ENCODE results near the gene FRMD1.

FRMD1 gene

DNA sequence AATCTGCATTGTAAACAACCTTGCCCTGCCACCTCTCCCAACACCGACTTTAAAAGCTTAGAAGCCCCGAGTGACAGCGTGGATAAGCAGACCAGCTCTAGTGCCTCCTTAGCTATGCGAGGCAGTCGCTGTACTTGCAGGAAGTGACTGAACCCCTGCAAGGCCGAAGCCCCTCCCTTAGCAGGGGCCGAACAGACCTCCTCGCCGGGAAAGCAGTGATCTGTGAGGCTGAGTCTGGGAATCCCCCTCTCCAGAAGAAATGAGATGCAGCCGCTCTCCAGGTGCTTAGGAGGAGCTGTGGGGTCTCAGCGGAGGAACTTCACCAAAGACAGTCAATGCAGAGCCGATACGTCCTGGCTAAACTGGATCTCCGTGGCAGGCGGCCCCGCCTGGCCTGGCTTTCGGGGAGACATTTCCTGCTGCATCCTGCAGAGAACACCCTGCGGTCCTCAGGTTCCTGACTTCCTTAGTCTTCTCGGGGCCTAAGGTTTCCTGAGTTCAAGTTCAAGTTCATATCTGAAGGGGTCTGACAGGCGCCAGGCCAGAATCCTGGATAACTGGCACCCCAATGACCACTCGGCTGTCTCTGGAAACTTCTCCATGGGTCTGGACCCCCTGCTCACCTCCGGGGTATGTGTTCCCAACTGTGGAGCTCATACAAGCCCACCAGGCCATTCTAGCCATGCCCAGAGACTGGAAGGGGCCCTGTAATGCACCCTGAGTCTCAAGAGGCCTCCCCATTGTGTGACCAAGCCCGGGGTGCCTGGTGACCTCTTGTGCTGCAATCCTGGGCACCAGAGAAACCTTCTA is 20.4 kb upstream of the FRMD1 start:
- DNase-seq: peak; percentile 25
- H4K8ac ChIP-seq (ENCODE audit: low read length): no peak overlapping the region
- H3K4me2 ChIP-seq (ENCODE audit: low read length, poor library complexity, severe bottlenecking): peak overlapping the region; percentile 24
- H3K4ac ChIP-seq (ENCODE audit: low read depth in 1 of 2, low read length in 2 of 2): no peak overlapping the region
- H3K14ac ChIP-seq (ENCODE audit: low read length in 2 of 2): no peak overlapping the region
- peak overlapping the region; percentile 8 for H2BK120ac ChIP-seq (ENCODE audit: low read depth, low read length)
- no peaks in the 10 kb centered on the region for H3K9me3 ChIP-seq (ENCODE audit: control insufficient read depth, low read length)
- no peaks in the 10 kb centered on the region for H3K36me3 ChIP-seq (ENCODE audit: control insufficient read depth in 1 of 2, insufficient read depth in 2 of 2, low read depth in 1 of 2, low read length in 2 of 2)
- H3K79me1 ChIP-seq (replicated peaks; ENCODE audit: low read length, poor library complexity, severe bottlenecking): no peaks in the 10 kb centered on the region
- WGBS: 48% methylated on average over 23 of the region's 23 CpGs
- H3K23ac ChIP-seq (ENCODE audit: low read length in 2 of 2): peak overlapping the region in 1 of 2 experiments; percentile 10
- H4K91ac ChIP-seq (ENCODE audit: low read length): no peak overlapping the region
- H3K18ac ChIP-seq (ENCODE audit: low read depth in 1 of 2, low read length in 2 of 2): no peak overlapping the region
- H3K4me1 ChIP-seq (ENCODE audit: control insufficient read depth, insufficient read depth, low read depth, low read length): peaks cover 13% of the 10 kb centered on the region
- H2BK15ac ChIP-seq (ENCODE audit: low read depth, poor library complexity, severe bottlenecking): no peak overlapping the region
- H2AFZ ChIP-seq (ENCODE audit: low read depth, low read length): no peak overlapping the region
- H3K9ac ChIP-seq (ENCODE audit: low read length): no peak overlapping the region
- no peak overlapping the region for H2AK5ac ChIP-seq (ENCODE audit: low read length, severe bottlenecking)
- no peak overlapping the region for H2BK12ac ChIP-seq (ENCODE audit: low read length in 2 of 2)
- H3K4me3 ChIP-seq (ENCODE audit: insufficient read depth in 1 of 2, low read depth in 1 of 2, low read length in 2 of 2): no peak overlapping the region
- H3K27me3 ChIP-seq (ENCODE audit: control insufficient read depth in 1 of 2, insufficient read depth in 1 of 2, low read length in 2 of 2): peaks cover 34 to 56% of the 10 kb centered on the region in 2 experiments
- no peak overlapping the region for H3K27ac ChIP-seq (ENCODE audit: low read length, poor library complexity, severe bottlenecking)
- H2BK5ac ChIP-seq (ENCODE audit: low read depth, low read length, poor library complexity, severe bottlenecking): no peak overlapping the region

DNA sequence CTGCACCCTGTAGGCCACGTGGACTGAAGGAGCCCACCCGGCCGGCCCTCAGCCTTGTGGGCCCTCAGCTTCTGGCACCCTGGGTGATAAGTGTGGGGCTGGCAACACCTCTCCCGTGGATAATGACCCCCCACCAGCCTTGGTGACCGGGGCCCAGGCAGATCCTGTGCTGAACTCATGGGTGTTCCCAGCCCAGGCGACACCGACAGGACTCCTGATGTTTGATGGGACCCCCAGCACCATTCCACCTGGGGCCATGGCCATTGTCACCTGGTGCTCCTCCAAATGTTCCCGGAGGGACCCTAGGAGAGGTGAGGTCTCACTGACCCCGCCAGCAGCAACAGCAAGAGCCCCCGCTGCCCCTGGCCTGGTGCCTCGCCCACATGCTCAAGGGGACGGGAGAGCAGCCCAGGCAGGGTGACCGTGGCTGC is 19.4 kb upstream of the FRMD1 start:
- Histone ChIP-seq H2BK12ac (ENCODE audit: low read length in 2 of 2) (peak overlapping the region in 1 of 2 experiments; percentile 56), H2AFZ (ENCODE audit: low read depth, low read length) (no peak overlapping the region), H4K8ac (ENCODE audit: low read length) (no peak overlapping the region), H3K36me3 (ENCODE audit: control insufficient read depth in 1 of 2, insufficient read depth in 2 of 2, low read depth in 1 of 2, low read length in 2 of 2) (no peaks in the 10 kb centered on the region), H3K4ac (ENCODE audit: low read depth in 1 of 2, low read length in 2 of 2) (no peak overlapping the region), H3K27ac (ENCODE audit: low read length, poor library complexity, severe bottlenecking) (no peak overlapping the region), H3K18ac (ENCODE audit: low read depth in 1 of 2, low read length in 2 of 2) (no peak overlapping the region), H3K9me3 (ENCODE audit: control insufficient read depth, low read length) (no peaks in the 10 kb centered on the region), H3K23ac (ENCODE audit: low read length in 2 of 2) (no peak overlapping the region), H2AK5ac (ENCODE audit: low read length, severe bottlenecking) (no peak overlapping the region), H2BK120ac (ENCODE audit: low read depth, low read length) (no peak overlapping the region), H3K27me3 (ENCODE audit: control insufficient read depth in 1 of 2, insufficient read depth in 1 of 2, low read length in 2 of 2) (peaks cover 32 to 48% of the 10 kb centered on the region in 2 experiments), H3K4me3 (ENCODE audit: insufficient read depth in 1 of 2, low read depth in 1 of 2, low read length in 2 of 2) (no peak overlapping the region), H2BK5ac (ENCODE audit: low read depth, low read length, poor library complexity, severe bottlenecking) (no peak overlapping the region), H3K4me2 (ENCODE audit: low read length, poor library complexity, severe bottlenecking) (no peak overlapping the region), H3K79me1 (replicated peaks; ENCODE audit: low read length, poor library complexity, severe bottlenecking) (no peaks in the 10 kb centered on the region), H3K14ac (ENCODE audit: low read length in 2 of 2) (peak overlapping the region in 1 of 2 experiments; percentile 88), H3K4me1 (ENCODE audit: control insufficient read depth, insufficient read depth, low read depth, low read length) (peaks cover 13% of the 10 kb centered on the region), H2BK15ac (ENCODE audit: low read depth, poor library complexity, severe bottlenecking) (no peak overlapping the region), H3K9ac (ENCODE audit: low read length) (no peak overlapping the region), H4K91ac (ENCODE audit: low read length) (no peak overlapping the region)
- 97% methylated on average over 13 of the region's 13 CpGs for WGBS
- DNase-seq: no peak

DNA sequence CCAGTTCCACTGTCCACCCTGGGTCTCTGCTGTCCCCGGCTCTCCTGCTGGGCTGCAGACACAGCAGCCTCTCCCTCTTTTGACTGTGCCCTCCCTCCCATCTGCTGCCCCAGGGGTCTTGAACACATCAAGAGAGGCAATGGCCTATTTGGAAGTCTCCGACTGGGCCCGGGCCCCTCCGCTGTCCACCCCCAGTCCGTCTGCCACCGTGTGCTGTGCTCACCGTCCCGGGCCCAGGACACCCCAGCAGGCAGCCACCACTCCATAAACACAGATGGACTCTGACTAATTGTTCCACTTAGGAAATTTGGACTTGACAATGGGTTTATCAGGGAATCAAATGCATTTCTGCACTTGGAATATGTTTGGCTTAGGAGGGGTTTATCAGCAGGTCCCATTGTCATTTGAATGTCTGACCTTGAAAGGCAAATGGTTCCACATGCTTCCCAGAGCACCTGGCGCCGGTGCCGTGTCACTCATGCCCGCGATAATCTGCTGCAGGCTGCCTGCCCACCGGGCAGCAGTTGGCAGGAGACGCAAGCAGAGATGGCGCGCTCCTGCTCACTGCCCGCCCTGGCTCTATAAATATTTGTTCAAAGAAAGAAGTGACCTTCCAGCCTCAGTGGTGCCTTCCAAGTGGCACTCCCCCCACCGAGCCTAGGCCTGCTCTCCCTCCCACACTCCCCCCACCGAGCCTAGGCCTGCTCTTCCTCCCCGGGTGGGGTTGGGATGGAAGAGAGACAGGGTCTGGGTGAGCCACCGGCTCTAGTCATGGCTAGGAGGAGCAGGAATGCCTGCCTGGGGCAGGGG is 18.8 kb upstream of the FRMD1 start:
- H2BK15ac ChIP-seq (ENCODE audit: low read depth, poor library complexity, severe bottlenecking): no peak overlapping the region
- no peak overlapping the region for H2BK120ac ChIP-seq (ENCODE audit: low read depth, low read length)
- H2BK12ac ChIP-seq (ENCODE audit: low read length in 2 of 2): no peak overlapping the region
- H3K4me1 ChIP-seq (ENCODE audit: control insufficient read depth, insufficient read depth, low read depth, low read length): peaks cover 13% of the 10 kb centered on the region
- no peak overlapping the region for H3K23ac ChIP-seq (ENCODE audit: low read length in 2 of 2)
- no peak overlapping the region for H3K18ac ChIP-seq (ENCODE audit: low read depth in 1 of 2, low read length in 2 of 2)
- H3K4ac ChIP-seq (ENCODE audit: low read depth in 1 of 2, low read length in 2 of 2): no peak overlapping the region
- H3K9ac ChIP-seq (ENCODE audit: low read length): no peak overlapping the region
- 96% methylated on average over 16 of the region's 22 CpGs for WGBS
- H3K4me3 ChIP-seq (ENCODE audit: insufficient read depth in 1 of 2, low read depth in 1 of 2, low read length in 2 of 2): no peak overlapping the region
- no peaks in the 10 kb centered on the region for H3K9me3 ChIP-seq (ENCODE audit: control insufficient read depth, low read length)
- no peak overlapping the region for H2AFZ ChIP-seq (ENCODE audit: low read depth, low read length)
- no peak for DNase-seq
- no peak overlapping the region for H4K91ac ChIP-seq (ENCODE audit: low read length)
- no peak overlapping the region for H3K14ac ChIP-seq (ENCODE audit: low read length in 2 of 2)
- no peak overlapping the region for H3K27ac ChIP-seq (ENCODE audit: low read length, poor library complexity, severe bottlenecking)
- no peak overlapping the region for H2BK5ac ChIP-seq (ENCODE audit: low read depth, low read length, poor library complexity, severe bottlenecking)
- H2AK5ac ChIP-seq (ENCODE audit: low read length, severe bottlenecking): no peak overlapping the region
- no peaks in the 10 kb centered on the region for H3K36me3 ChIP-seq (ENCODE audit: control insufficient read depth in 1 of 2, insufficient read depth in 2 of 2, low read depth in 1 of 2, low read length in 2 of 2)
- no peak overlapping the region for H3K4me2 ChIP-seq (ENCODE audit: low read length, poor library complexity, severe bottlenecking)
- peaks cover 26 to 42% of the 10 kb centered on the region in 2 experiments for H3K27me3 ChIP-seq (ENCODE audit: control insufficient read depth in 1 of 2, insufficient read depth in 1 of 2, low read length in 2 of 2)
- H4K8ac ChIP-seq (ENCODE audit: low read length): no peak overlapping the region
- no peaks in the 10 kb centered on the region for H3K79me1 ChIP-seq (replicated peaks; ENCODE audit: low read length, poor library complexity, severe bottlenecking)

DNA sequence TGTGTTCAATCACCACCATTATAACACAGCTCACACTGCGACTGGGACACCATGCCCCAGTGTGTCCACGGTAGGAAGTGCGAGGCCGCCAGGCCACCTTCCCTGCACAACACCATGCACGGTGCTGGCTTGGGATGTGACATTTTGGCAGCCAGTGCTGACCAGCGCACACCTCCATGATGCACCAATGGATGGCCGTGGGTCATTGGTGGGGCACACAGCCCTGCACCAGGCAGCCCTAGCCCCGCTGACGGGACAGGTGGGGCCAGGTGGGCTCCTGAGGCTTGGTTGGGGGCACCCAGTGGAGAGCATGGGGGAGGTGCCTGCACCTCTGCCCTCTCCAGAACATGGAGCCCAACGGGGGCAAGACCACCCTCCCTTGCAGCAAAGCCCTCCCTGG is 18.2 kb upstream of the FRMD1 start:
- no peak overlapping the region for H3K27ac ChIP-seq (ENCODE audit: low read length, poor library complexity, severe bottlenecking)
- 92% methylated on average over 10 of the region's 10 CpGs for WGBS
- H3K27me3 ChIP-seq (ENCODE audit: control insufficient read depth in 1 of 2, insufficient read depth in 1 of 2, low read length in 2 of 2): peaks cover 20 to 36% of the 10 kb centered on the region in 2 experiments
- peak overlapping the region; percentile 47 for H4K91ac ChIP-seq (ENCODE audit: low read length)
- no peak overlapping the region for H3K4ac ChIP-seq (ENCODE audit: low read depth in 1 of 2, low read length in 2 of 2)
- H3K23ac ChIP-seq (ENCODE audit: low read length in 2 of 2): no peak overlapping the region
- no peak overlapping the region for H2BK120ac ChIP-seq (ENCODE audit: low read depth, low read length)
- H2BK12ac ChIP-seq (ENCODE audit: low read length in 2 of 2): no peak overlapping the region
- H3K79me1 ChIP-seq (replicated peaks; ENCODE audit: low read length, poor library complexity, severe bottlenecking): no peaks in the 10 kb centered on the region
- H3K36me3 ChIP-seq (ENCODE audit: control insufficient read depth in 1 of 2, insufficient read depth in 2 of 2, low read depth in 1 of 2, low read length in 2 of 2): no peaks in the 10 kb centered on the region
- peak overlapping the region in 1 of 2 experiments; percentile 5 for H3K14ac ChIP-seq (ENCODE audit: low read length in 2 of 2)
- H4K8ac ChIP-seq (ENCODE audit: low read length): no peak overlapping the region
- no peak overlapping the region for H2BK5ac ChIP-seq (ENCODE audit: low read depth, low read length, poor library complexity, severe bottlenecking)
- H2AFZ ChIP-seq (ENCODE audit: low read depth, low read length): no peak overlapping the region
- no peak overlapping the region for H3K18ac ChIP-seq (ENCODE audit: low read depth in 1 of 2, low read length in 2 of 2)
- peaks cover 4% of the 10 kb centered on the region for H3K9me3 ChIP-seq (ENCODE audit: control insufficient read depth, low read length)
- H3K4me2 ChIP-seq (ENCODE audit: low read length, poor library complexity, severe bottlenecking): no peak overlapping the region
- H2BK15ac ChIP-seq (ENCODE audit: low read depth, poor library complexity, severe bottlenecking): no peak overlapping the region
- H3K4me3 ChIP-seq (ENCODE audit: insufficient read depth in 1 of 2, low read depth in 1 of 2, low read length in 2 of 2): peak overlapping the region in 1 of 2 experiments; percentile 2
- peaks cover 13% of the 10 kb centered on the region for H3K4me1 ChIP-seq (ENCODE audit: control insufficient read depth, insufficient read depth, low read depth, low read length)
- no peak overlapping the region for H3K9ac ChIP-seq (ENCODE audit: low read length)
- no peak overlapping the region for H2AK5ac ChIP-seq (ENCODE audit: low read length, severe bottlenecking)
- DNase-seq: no peak

Data from mesenchymal stem cell (in vitro differentiated cells and primary cell).